ENCODE results near the gene RCC1.

- TF ChIP-seq CTCF (IDR thresholded peaks at IDR 0.05; ENCODE audit: low read depth, low read length) = no peak
- TF ChIP-seq EZH2phosphoT487 (IDR thresholded peaks at IDR 0.05; ENCODE audit: low read depth) = no peak
Measured at GRCh38 chr1:28526886-28527285, 21.0 kb downstream of the RCC1 start.
